HFFc6 (cell line): ENCODE data around the gene TMEM212. TPM values are rescaled to one million over a fixed set of nuclear protein-coding genes. Genes with fewer than 3 reads are reported as not detected.

Source experiments
- DNase-seq: peaks from one replicate; pipeline ENCODE4 v3.0.0-alpha.2; 2018
- H3K27ac Mint-ChIP-seq: 2 replicates; pipeline ENCODE4 v1.8.0; 2020; ENCODE audit warnings: mild to moderate bottlenecking, mixed read lengths
- H3K27me3 Mint-ChIP-seq: 2 replicates; pipeline ENCODE4 v1.8.0; 2021; ENCODE audit warnings: mild to moderate bottlenecking, moderate library complexity, mixed read lengths; ENCODE audit not compliant: insufficient read depth
- H3K36me3 Mint-ChIP-seq: 2 replicates; pipeline ENCODE4 v1.8.0; 2021; ENCODE audit warnings: low read depth, mixed read lengths
- H3K4me1 Mint-ChIP-seq: 2 replicates; pipeline ENCODE4 v1.8.0; 2020; ENCODE audit warnings: low read depth, mixed read lengths
- H3K4me3 Mint-ChIP-seq: 2 replicates; pipeline ENCODE4 v1.8.0; 2020; ENCODE audit warnings: mild to moderate bottlenecking, moderate library complexity, mixed read lengths
- H3K9me3 Mint-ChIP-seq: 2 replicates; pipeline ENCODE4 v1.8.0; 2020; ENCODE audit warnings: mild to moderate bottlenecking, mixed read lengths
- total RNA-seq, 6 experiments: library from RNA; stranded (reverse); fragmentation: NEBNext Ultra II Directional; extraction: Animal tissue kit (Norgen Biotek cat#: 25700); gene quantifications; 2 replicates in 1 of 6; 3 replicates in 5 of 6; pipeline ENCODE4 v1.2.3, GENCODE V29; 2021
- TF ChIP-seq, protein P1 (sequence below): fragments of 200-600 bp; sonication (generic); IDR thresholded peaks from 2 replicates; pipeline ENCODE4 v1.5.0; 2021; ENCODE audit warnings: antibody characterized with exemption, mild to moderate bottlenecking

Gene TMEM212
- total RNA-seq, 6 experiments from 2014 or later, result not detected

DNA sequence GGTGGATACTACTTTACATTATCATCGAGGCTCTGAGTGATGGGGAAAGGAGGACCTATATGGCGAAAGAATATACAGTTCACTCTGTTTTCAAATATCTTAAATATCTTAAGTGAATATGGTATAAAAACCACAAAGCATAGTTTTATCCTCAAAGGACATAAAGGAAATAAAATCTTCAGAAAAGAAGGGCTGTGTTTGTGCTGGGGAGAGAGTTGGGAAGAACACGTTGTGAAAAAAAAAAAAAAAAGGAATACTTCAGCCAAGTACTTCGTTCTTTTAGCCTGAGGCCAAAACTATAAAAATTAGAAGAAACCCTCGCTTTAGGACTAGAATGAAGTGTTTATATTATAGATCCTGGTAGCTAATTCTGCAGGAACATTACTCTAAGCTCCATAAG, 10.2 kb upstream of the TMEM212 start:
- no peaks in the 10 kb centered on the region for H3K36me3 Mint-ChIP-seq
- 0 out of 2 replicates have a peak overlapping the region, but pooled peaks have one; percentile 41 for H3K4me3 Mint-ChIP-seq
- no peak for DNase-seq
- peak overlapping the region; percentile 56 for H3K27ac Mint-ChIP-seq
- peaks cover 58% of the 10 kb centered on the region for H3K4me1 Mint-ChIP-seq
- H3K27me3 Mint-ChIP-seq, result no peaks in the 10 kb centered on the region; the same call in 1 of the 2 replicates
- H3K9me3 Mint-ChIP-seq, result no peaks in the 10 kb centered on the region
- TF ChIP-seq, protein P1, sequence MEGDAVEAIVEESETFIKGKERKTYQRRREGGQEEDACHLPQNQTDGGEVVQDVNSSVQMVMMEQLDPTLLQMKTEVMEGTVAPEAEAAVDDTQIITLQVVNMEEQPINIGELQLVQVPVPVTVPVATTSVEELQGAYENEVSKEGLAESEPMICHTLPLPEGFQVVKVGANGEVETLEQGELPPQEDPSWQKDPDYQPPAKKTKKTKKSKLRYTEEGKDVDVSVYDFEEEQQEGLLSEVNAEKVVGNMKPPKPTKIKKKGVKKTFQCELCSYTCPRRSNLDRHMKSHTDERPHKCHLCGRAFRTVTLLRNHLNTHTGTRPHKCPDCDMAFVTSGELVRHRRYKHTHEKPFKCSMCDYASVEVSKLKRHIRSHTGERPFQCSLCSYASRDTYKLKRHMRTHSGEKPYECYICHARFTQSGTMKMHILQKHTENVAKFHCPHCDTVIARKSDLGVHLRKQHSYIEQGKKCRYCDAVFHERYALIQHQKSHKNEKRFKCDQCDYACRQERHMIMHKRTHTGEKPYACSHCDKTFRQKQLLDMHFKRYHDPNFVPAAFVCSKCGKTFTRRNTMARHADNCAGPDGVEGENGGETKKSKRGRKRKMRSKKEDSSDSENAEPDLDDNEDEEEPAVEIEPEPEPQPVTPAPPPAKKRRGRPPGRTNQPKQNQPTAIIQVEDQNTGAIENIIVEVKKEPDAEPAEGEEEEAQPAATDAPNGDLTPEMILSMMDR, result no peak

DNA sequence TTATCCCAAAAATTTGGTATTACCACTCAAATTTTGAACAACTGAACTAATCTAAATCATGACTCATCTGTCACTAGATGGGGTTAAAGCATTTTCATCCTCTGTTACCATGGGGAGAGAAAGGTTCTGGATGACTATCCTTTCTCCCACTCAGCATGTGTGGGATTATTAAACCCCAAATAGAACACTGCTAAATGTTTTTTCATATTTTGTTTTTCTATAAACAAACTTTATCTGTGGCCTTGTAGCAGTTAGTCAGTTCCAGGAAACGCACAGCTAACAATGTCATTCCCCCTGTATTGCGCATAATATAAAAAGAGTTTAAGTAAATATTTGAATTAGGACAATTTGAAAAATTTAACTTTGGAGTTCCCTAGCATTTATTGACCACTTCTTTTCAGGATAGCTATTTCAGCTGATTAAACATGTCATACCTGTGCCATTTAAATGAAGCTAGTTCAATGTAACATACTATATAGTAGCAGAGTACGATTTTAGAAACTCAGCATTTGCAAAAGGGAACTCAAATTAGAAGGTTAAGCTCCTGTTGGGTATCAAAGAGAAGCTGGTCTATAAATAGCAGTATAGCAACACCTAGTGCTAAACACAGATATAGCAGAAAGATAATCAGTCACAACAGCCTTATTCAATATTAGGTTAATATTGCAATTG, 9.2 kb upstream of the TMEM212 start:
- no peak overlapping the region; the same call in 1 of the 2 replicates for H3K4me3 Mint-ChIP-seq
- peak; percentile 43 for DNase-seq
- no peaks in the 10 kb centered on the region for H3K36me3 Mint-ChIP-seq
- peaks cover 64% of the 10 kb centered on the region for H3K4me1 Mint-ChIP-seq
- H3K27ac Mint-ChIP-seq, result peak overlapping the region; percentile 54
- no peaks in the 10 kb centered on the region for H3K27me3 Mint-ChIP-seq
- TF ChIP-seq, protein P1, result peak; percentile 72
- H3K9me3 Mint-ChIP-seq, result no peaks in the 10 kb centered on the region

DNA sequence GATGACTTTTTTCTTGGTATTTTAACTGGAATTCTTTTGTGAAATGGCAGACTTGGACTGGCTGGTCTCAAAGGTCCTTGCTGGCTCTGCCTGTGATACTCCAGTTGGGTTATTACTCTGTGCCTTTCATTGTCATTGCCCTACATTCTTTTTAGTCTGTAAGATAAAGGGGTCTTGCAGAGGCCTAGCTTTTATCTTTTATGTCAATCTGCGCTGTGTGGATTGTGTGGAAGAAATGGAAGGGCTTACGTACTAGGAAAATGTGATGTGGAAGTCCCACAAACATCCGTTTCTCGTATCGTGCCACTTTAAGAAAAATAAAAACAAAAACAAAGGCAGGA, 8.7 kb upstream of the TMEM212 start:
- peaks cover 61% of the 10 kb centered on the region for H3K4me1 Mint-ChIP-seq

GRCh38 chr3:171835116-171835515, 8.0 kb upstream of the TMEM212 start:
- no peaks in the 10 kb centered on the region for H3K36me3 Mint-ChIP-seq
- H3K4me3 Mint-ChIP-seq, result no peak overlapping the region
- no peak for DNase-seq
- peaks cover 55% of the 10 kb centered on the region for H3K4me1 Mint-ChIP-seq
- TF ChIP-seq, protein P1, result no peak
- no peaks in the 10 kb centered on the region for H3K9me3 Mint-ChIP-seq
- no peak overlapping the region for H3K27ac Mint-ChIP-seq
- H3K27me3 Mint-ChIP-seq, result no peaks in the 10 kb centered on the region

More for the DNA sequence above, 8.7 kb upstream of the TMEM212 start:
- H3K27me3 Mint-ChIP-seq, result no peaks in the 10 kb centered on the region
- no peak overlapping the region for H3K4me3 Mint-ChIP-seq
- no peaks in the 10 kb centered on the region for H3K36me3 Mint-ChIP-seq
- H3K27ac Mint-ChIP-seq, result 0 out of 2 replicates have a peak overlapping the region, but pooled peaks have one; percentile 29
- DNase-seq, result no peak
- TF ChIP-seq, protein P1, result no peak; the same call in 1 of the 2 replicates
- no peaks in the 10 kb centered on the region for H3K9me3 Mint-ChIP-seq

- Mint-ChIP-seq H3K9me3 (no peaks in the 10 kb centered on the region), H3K27ac (no peak overlapping the region), H3K4me1 (peaks cover 50% of the 10 kb centered on the region), H3K36me3 (no peaks in the 10 kb centered on the region), H3K27me3 (no peaks in the 10 kb centered on the region), H3K4me3 (no peak overlapping the region)
- TF ChIP-seq, protein P1, result no peak
- no peak for DNase-seq
Measured at GRCh38 chr3:171835613-171836012, 7.5 kb upstream of the TMEM212 start.
